Neuronal stem cell (in vitro differentiated cells): Measurements from ENCODE around the gene TOMM70.

Source experiments
- DNase-seq: peaks from one replicate; pipeline ENCODE4 v3.0.0-alpha.2; 2013; ENCODE audit warnings: low spot score
- H2AFZ ChIP-seq: one replicate; pipeline ENCODE4 v1.6.1; 2013; ENCODE audit warnings: mild to moderate bottlenecking, low read length, inconsistent platforms
- H2AK5ac ChIP-seq: 2 replicates; pipeline ENCODE4 v1.6.1; 2013; ENCODE audit warnings: low read depth, mild to moderate bottlenecking, inconsistent platforms, low read length, moderate library complexity, mixed read lengths
- H2BK120ac ChIP-seq: 2 replicates; pipeline ENCODE4 v1.6.1; 2013; ENCODE audit warnings: low read depth, mild to moderate bottlenecking, inconsistent platforms, low read length, moderate library complexity, mixed read lengths
- H2BK12ac ChIP-seq: one replicate; pipeline ENCODE4 v1.6.1; 2013; ENCODE audit warnings: low read length, inconsistent platforms
- H2BK15ac ChIP-seq: 2 replicates; pipeline ENCODE4 v1.6.1; 2013; ENCODE audit warnings: mild to moderate bottlenecking, low read length, inconsistent platforms, mixed read lengths
- H2BK5ac ChIP-seq: one replicate; pipeline ENCODE4 v1.6.1; 2013; ENCODE audit warnings: inconsistent platforms, mild to moderate bottlenecking, low read length, moderate library complexity
- H3K14ac ChIP-seq: one replicate; pipeline ENCODE4 v1.6.1; 2013; ENCODE audit warnings: low read length, inconsistent platforms
- H3K18ac ChIP-seq: 2 replicates; pipeline ENCODE4 v1.6.1; 2013; ENCODE audit warnings: low read length, inconsistent platforms
- H3K23ac ChIP-seq: 2 replicates; pipeline ENCODE4 v1.6.1; 2013; ENCODE audit warnings: low read depth, mild to moderate bottlenecking, mixed read lengths, low read length, inconsistent platforms; ENCODE audit not compliant: poor library complexity
- H3K27ac ChIP-seq: replicated peaks from 3 replicates; pipeline ENCODE4 v1.5.1; 2013; ENCODE audit warnings: low read length, inconsistent platforms
- H3K27me3 ChIP-seq, 3 experiments: 2 replicates each; pipeline ENCODE4 v1.6.1; 2013; ENCODE audit warnings: low read length in 3 of 3, mild to moderate bottlenecking in 2 of 3, inconsistent platforms in 1 of 3, low read depth in 1 of 3, mixed read lengths in 1 of 3, moderate library complexity in 1 of 3; ENCODE audit not compliant: control insufficient read depth in 3 of 3, insufficient read depth in 3 of 3
- H3K36me3 ChIP-seq, 2 donors: replicated peaks in 1 of 2; 2 replicates each; pipeline ENCODE4 v1.6.1; 2013; ENCODE audit warnings: low read length in 2 of 2; ENCODE audit not compliant: control insufficient read depth in 2 of 2, insufficient read depth in 2 of 2
- H3K4ac ChIP-seq: 2 replicates; pipeline ENCODE4 v1.6.1; 2013; ENCODE audit warnings: inconsistent platforms, mild to moderate bottlenecking, low read length, moderate library complexity
- H3K4me1 ChIP-seq, 2 donors: 1 replicate in 1 of 2; 2 replicates in 1 of 2; pipeline ENCODE4 v1.6.1; 2013; ENCODE audit warnings: low read length in 2 of 2, low read depth in 1 of 2; ENCODE audit not compliant: control insufficient read depth in 2 of 2, insufficient read depth in 1 of 2
- H3K4me2 ChIP-seq: one replicate; pipeline ENCODE4 v1.6.1; 2013; ENCODE audit warnings: mild to moderate bottlenecking, low read length, inconsistent platforms; ENCODE audit not compliant: insufficient read depth, poor library complexity, severe bottlenecking
- H3K4me3 ChIP-seq, 2 donors: 2 replicates each; pipeline ENCODE4 v1.5.1; 2013; ENCODE audit warnings: low read length in 2 of 2, mild to moderate bottlenecking in 2 of 2, inconsistent platforms in 1 of 2, moderate library complexity in 1 of 2
- H3K79me1 ChIP-seq: one replicate; pipeline ENCODE4 v1.6.1; 2013; ENCODE audit warnings: low read depth, mild to moderate bottlenecking, inconsistent platforms, low read length, moderate library complexity
- H3K9ac ChIP-seq: one replicate; pipeline ENCODE4 v1.6.1; 2013; ENCODE audit warnings: mild to moderate bottlenecking, low read depth, low read length, inconsistent platforms; ENCODE audit not compliant: poor library complexity
- H3K9me3 ChIP-seq, 2 donors: replicated peaks in 1 of 2; 2 replicates each; pipeline versions ENCODE3 to v1.6.1; 2013; ENCODE audit warnings: low read length in 2 of 2, mild to moderate bottlenecking in 2 of 2, inconsistent platforms in 1 of 2, low read depth in 1 of 2, mixed read lengths in 1 of 2, moderate library complexity in 1 of 2; ENCODE audit not compliant: control insufficient read depth in 2 of 2, insufficient read depth in 1 of 2
- H4K8ac ChIP-seq: one replicate; pipeline ENCODE4 v1.6.1; 2013; ENCODE audit warnings: low read depth, mild to moderate bottlenecking, inconsistent platforms, low read length, moderate library complexity
- H4K91ac ChIP-seq: one replicate; pipeline ENCODE4 v1.6.1; 2013; ENCODE audit warnings: low read length, low read depth, mild to moderate bottlenecking, inconsistent platforms; ENCODE audit not compliant: poor library complexity
- WGBS, 2 donors: extraction: QIAGEN DNeasy Blood & Tissue Kit; methylation state at CpG; one replicate each; pipeline ENCODE4 v1.1.7; 2013; ENCODE audit warnings: missing lambda C conversion rate in 2 of 2, mixed read lengths in 1 of 2; ENCODE audit not compliant: insufficient read length in 2 of 2, insufficient replicate concordance in 1 of 2; ENCODE audit errors: extremely low coverage in 2 of 2; 5-methylcytosine and 5-hydroxymethylcytosine counted together

TOMM70 gene

GRCh38 chr3:100404250-100404548 lies 3.3 kb upstream of the TOMM70 start:
- Histone ChIP-seq H2BK15ac (no peak overlapping the region), H3K4me2 (no peak overlapping the region), H3K27ac (no peak overlapping the region), H3K4ac (no peak overlapping the region), H3K4me3 (peak overlapping the region in 1 of 2 donors; percentile 83), H3K36me3 (peaks cover 2 to 25% of the 10 kb centered on the region in 2 donors), H2AFZ (peak overlapping the region; percentile 85), H3K9me3 (peaks cover 0 to 29% of the 10 kb centered on the region in 2 donors), H2AK5ac (no peak overlapping the region), H2BK12ac (no peak overlapping the region), H3K14ac (no peak overlapping the region), H4K91ac (no peak overlapping the region), H3K18ac (no peak overlapping the region), H3K23ac (no peak overlapping the region), H3K9ac (no peak overlapping the region), H4K8ac (no peak overlapping the region), H3K79me1 (peaks cover 9% of the 10 kb centered on the region), H2BK5ac (no peak overlapping the region), H2BK120ac (no peak overlapping the region), H3K27me3 (no peaks in the 10 kb centered on the region), H3K4me1 (peaks cover 5 to 10% of the 10 kb centered on the region in 2 donors)
- no peak for DNase-seq
- WGBS, 2 donors = no CpG with 5 or more reads among the region's 1 CpG

- Histone ChIP-seq H3K23ac (no peak overlapping the region), H3K14ac (no peak overlapping the region), H3K4ac (no peak overlapping the region), H3K36me3 (peaks cover 2 to 20% of the 10 kb centered on the region in 2 donors), H3K18ac (no peak overlapping the region), H2BK12ac (no peak overlapping the region), H2BK5ac (no peak overlapping the region), H2AFZ (peak overlapping the region; percentile 85), H3K4me2 (peak overlapping the region; percentile 23), H2AK5ac (no peak overlapping the region), H3K27me3 (no peaks in the 10 kb centered on the region), H3K27ac (no peak overlapping the region), H3K9ac (no peak overlapping the region), H2BK120ac (no peak overlapping the region), H2BK15ac (no peak overlapping the region), H3K9me3 (peaks cover 0 to 24% of the 10 kb centered on the region in 2 donors), H3K4me3 (peak overlapping the region; percentile 71 to 83), H3K79me1 (peaks cover 9% of the 10 kb centered on the region), H4K8ac (no peak overlapping the region), H4K91ac (no peak overlapping the region), H3K4me1 (peaks cover 5 to 10% of the 10 kb centered on the region in 2 donors)
- DNase-seq = no peak
- no CpG with 5 or more reads among the region's 5 CpGs for WGBS, 2 donors
Observed at GRCh38 chr3:100403362-100404249, 2.7 kb upstream of the TOMM70 start.

DNA sequence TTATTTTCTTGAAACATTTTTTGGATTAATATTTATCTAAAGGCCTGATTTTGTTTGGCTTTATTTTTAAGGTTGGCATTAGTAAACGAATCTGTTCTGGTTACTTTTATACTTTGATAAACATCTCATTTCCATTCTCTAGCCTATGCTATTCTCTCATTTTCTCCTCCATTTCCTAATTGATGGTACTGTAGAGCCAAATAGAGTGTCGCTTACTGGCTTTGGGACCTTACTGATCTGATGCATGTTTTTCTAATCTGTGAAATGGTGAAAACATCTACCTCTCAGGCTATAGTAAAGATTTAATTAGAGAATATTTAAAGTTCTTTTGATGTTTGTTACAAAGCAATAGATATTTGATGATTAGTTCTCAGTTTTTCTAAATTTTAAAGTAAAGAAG lies 2.0 kb upstream of the TOMM70 start:
- Histone ChIP-seq H3K18ac (no peak overlapping the region), H3K23ac (no peak overlapping the region), H2BK12ac (no peak overlapping the region), H2BK15ac (no peak overlapping the region), H2BK5ac (no peak overlapping the region), H3K4me2 (peak overlapping the region; percentile 31), H3K9me3 (peaks cover 0 to 17% of the 10 kb centered on the region in 2 donors), H4K8ac (no peak overlapping the region), H3K27ac (no peak overlapping the region), H2AFZ (peak overlapping the region; percentile 85), H3K14ac (no peak overlapping the region), H3K79me1 (peaks cover 4% of the 10 kb centered on the region), H3K4ac (no peak overlapping the region), H2AK5ac (no peak overlapping the region), H3K4me1 (peaks cover 5 to 10% of the 10 kb centered on the region in 2 donors), H3K27me3 (no peaks in the 10 kb centered on the region), H3K9ac (no peak overlapping the region), H4K91ac (no peak overlapping the region), H2BK120ac (no peak overlapping the region), H3K4me3 (peak overlapping the region in 1 of 2 donors; percentile 83), H3K36me3 (peaks cover 0 to 15% of the 10 kb centered on the region in 2 donors)
- DNase-seq = no peak
- no CpG with 5 or more reads among the region's 2 CpGs for WGBS, 2 donors

DNA sequence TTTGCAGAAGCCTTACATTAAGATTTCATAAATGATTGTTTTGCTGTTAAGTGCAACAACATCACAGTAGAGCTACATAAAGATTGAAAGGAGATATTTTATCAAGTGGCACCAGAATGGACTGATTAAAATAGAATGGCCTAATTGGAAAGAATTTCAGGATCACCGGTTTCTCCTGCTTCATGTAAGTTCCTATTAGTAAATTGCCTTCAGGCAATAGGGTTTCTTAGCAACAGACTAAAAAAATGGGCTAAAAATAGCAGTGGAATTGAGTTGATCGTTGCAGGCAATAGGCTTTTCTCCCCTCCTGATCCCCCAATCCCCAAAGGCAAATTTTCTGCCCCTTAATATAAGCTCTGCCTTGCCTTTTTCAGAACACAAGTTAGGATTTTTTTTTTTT lies 1.4 kb upstream of the TOMM70 start:
- Histone ChIP-seq H4K91ac (no peak overlapping the region), H2BK15ac (no peak overlapping the region), H3K23ac (no peak overlapping the region), H3K14ac (no peak overlapping the region), H3K36me3 (peaks cover 0 to 15% of the 10 kb centered on the region in 2 donors), H3K18ac (no peak overlapping the region), H3K27ac (no peak overlapping the region), H3K27me3 (no peaks in the 10 kb centered on the region), H3K9me3 (peaks cover 0 to 11% of the 10 kb centered on the region in 2 donors), H3K9ac (no peak overlapping the region), H2AK5ac (no peak overlapping the region), H4K8ac (no peak overlapping the region), H3K4me2 (no peak overlapping the region), H2BK120ac (no peak overlapping the region), H2BK12ac (no peak overlapping the region), H3K4me1 (peaks cover 5 to 10% of the 10 kb centered on the region in 2 donors), H2AFZ (peak overlapping the region; percentile 96), H3K4ac (no peak overlapping the region), H3K79me1 (peaks cover 4% of the 10 kb centered on the region), H3K4me3 (peak overlapping the region; percentile 60 to 83), H2BK5ac (no peak overlapping the region)
- WGBS, 2 donors = no CpG with 5 or more reads among the region's 2 CpGs
- DNase-seq = no peak
